ENCODE data around the gene PHF21B.
A peak's percentile ranks its signal among the peaks of the same experiment; 100 is the strongest.

The PHF21B gene

DNA sequence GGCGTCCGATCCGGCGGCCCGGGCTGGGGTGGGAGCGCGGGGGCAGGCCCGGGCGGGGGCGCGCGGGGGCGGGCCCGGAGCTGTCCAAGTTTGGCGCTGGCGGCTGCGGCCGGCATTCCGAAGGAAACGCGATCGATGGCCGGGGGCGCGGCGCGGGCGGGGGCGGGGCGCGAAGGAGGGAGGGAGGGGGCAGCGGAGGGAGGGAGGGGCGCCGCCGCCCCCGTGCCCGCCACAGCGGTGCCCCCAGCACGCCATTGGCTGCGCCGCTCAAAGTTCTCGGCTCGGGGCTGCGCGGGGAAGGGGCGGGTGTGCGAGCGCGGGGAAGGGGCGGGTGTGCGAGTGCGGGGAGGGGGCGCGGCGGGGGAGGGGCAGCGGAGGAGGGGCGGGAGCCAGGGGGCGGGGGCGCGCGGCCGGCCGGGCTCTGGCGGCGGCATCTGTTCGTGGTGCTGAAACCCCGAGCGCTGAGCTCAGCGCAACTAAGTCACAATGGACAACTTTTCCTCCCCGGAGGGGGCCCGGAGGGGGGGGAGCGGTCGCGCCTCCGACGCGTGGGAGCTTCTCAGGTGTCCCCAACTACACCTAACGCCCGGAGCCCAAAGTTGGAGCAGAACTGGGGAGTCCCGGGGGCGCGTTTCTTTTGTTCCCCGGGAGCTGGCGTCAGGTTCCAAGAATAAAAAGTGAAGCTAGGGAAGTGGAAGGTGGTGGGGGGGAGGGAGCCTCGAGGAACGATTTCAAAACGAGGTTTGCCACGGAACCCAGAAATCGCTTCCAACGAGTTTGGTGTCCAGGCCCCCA, 2.2 kb downstream of the PHF21B start:
- Histone ChIP-seq H3K27ac (peak overlapping the region in 1 of 2 donors; percentile 69), H3K4me3 (peak overlapping the region; percentile 74)
- no peak for DNase-seq (ENCODE audit: low spot score)
- TF ChIP-seq, protein P1, sequence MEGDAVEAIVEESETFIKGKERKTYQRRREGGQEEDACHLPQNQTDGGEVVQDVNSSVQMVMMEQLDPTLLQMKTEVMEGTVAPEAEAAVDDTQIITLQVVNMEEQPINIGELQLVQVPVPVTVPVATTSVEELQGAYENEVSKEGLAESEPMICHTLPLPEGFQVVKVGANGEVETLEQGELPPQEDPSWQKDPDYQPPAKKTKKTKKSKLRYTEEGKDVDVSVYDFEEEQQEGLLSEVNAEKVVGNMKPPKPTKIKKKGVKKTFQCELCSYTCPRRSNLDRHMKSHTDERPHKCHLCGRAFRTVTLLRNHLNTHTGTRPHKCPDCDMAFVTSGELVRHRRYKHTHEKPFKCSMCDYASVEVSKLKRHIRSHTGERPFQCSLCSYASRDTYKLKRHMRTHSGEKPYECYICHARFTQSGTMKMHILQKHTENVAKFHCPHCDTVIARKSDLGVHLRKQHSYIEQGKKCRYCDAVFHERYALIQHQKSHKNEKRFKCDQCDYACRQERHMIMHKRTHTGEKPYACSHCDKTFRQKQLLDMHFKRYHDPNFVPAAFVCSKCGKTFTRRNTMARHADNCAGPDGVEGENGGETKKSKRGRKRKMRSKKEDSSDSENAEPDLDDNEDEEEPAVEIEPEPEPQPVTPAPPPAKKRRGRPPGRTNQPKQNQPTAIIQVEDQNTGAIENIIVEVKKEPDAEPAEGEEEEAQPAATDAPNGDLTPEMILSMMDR (IDR thresholded peaks at IDR 0.05) = no peak

DNA sequence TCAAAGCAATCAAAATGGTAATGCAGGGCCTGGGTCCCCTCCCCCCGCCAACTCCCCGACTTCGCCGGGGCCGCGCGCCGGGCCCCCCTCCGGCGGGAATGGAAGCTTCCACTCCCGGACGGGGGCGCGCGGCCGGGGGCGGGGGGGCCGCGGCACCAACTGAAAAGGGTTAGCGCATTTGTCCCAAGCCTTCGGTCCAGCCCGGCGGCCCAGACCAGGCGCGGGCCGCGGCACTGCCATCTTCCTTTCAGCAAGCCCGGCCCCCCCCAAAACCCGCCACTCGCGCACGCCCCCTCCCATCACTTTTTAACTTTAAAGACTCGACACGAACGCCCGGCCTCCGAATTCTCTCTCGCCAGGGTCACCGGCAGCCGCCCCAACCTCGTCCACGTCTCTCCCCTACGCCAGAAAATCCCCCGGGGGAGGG, 2.8 kb downstream of the PHF21B start:
- DNase-seq (ENCODE audit: low spot score) = no peak
- peak overlapping the region in 1 of 2 donors; percentile 69 for H3K27ac ChIP-seq
- TF ChIP-seq, protein P1 (IDR thresholded peaks at IDR 0.05) = no peak
- peak overlapping the region; percentile 74 for H3K4me3 ChIP-seq

DNA sequence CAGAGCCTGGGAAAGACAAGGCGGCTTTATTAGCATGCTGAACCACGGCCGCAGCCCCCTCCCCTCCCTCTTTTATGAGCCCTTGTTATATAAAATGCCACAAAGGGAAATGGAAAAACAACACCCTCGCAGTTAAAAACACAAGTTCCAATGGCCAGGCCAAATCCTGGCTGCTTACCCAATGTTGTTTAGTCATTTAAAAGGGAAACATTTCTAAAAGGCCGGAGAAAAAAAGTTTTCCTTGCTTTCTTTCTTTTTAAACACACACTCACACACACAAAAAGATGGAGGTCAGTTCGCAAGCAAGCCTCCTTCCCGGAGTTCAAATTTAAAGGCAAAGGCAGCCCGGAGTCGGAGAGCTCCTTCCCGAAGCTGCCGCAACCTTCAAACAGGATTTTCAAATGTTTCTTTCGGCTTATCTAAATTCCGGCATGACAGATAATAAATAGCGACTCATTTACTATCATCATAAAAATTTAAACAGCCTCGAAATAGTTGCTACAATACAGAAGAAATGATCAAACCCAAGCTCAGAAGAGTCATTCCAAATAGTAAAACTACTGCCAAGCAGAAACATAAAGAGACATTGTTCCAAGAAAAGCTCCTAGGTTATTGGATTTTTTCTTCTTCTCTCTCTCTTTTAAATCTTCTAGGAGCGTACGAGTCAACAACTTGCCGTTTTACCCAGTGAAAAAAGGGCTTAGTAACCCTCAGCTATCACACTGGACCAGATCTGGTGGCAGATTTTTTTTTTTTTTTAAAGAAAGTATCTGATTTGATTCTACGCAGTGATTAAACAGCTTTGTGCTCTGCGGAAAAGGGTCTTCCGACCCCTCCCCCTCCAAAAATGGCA, 3.5 kb downstream of the PHF21B start:
- DNase-seq (ENCODE audit: low spot score) = no peak
- H3K27ac ChIP-seq = peak overlapping the region in 1 of 2 donors; percentile 5
- H3K4me3 ChIP-seq = peak overlapping the region; percentile 74
- TF ChIP-seq, protein P1 (IDR thresholded peaks at IDR 0.05) = no peak

DNA sequence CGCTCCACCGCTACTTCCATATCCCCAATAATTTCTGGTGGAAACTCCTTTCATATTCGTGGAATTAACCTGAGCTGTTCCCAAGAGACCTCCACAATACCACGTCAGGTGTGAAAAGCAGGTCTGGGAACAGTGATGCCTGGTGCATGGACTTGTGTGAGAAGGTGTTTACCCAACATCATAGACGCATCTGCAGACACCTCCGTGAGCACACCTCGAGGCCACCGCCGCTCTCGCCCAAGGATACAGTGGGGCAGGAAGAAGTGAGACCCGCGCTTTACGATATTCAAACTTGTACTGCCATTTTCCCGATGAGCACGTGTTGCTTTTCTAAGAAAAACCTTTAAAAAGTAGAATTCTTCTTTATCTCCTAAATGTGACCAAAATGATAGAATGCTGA, 8.2 kb downstream of the PHF21B start:
- TF ChIP-seq, protein P1 (IDR thresholded peaks at IDR 0.05) = no peak
- Histone ChIP-seq H3K4me3 (no peak overlapping the region), H3K27ac (no peak overlapping the region)
- DNase-seq (ENCODE audit: low spot score) = no peak

DNA sequence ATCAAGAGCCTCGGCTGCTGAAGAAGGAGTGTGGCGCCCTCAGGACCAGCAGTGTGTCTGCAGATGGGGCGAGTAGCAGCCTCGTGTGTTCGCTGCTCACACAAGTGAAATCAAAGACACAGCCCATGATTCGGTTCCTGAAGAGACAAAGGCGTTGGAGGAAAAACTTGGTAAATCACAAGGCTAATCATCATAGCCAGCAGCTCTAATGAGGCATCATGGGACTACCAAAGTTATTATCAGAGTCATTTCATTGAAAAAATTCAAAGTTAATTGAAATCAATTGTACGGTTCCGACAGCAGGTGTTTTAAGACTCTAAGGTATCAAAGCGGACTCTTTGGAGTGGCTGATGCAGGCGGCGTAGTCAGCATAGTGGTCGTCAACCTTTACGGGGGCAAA, 9.5 kb downstream of the PHF21B start:
- Histone ChIP-seq H3K27ac (no peak overlapping the region), H3K4me3 (no peak overlapping the region)
- TF ChIP-seq, protein P1 (IDR thresholded peaks at IDR 0.05) = no peak
- DNase-seq (ENCODE audit: low spot score) = no peak

DNA sequence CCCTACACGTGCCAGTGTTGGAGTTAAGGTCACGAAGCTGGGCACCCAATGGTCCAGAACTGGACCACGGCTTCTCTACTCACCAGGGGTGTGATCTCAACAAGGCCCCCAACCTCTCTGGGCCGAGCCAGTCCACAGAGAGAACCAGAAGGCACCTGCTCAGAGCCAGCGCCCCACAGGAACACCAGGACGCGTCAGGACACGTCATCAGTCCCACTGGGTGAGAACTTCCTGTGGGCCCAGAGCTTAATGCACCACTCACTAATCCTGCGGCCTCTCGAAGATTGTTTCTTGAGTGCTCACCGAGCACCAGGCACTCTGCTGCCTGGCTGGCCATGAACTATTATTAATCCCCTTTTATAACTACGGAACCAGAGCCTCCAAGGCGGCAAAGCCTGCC, 10.1 kb downstream of the PHF21B start:
- Histone ChIP-seq H3K27ac (no peak overlapping the region), H3K4me3 (no peak overlapping the region)
- no peak for DNase-seq (ENCODE audit: low spot score)
- TF ChIP-seq, protein P1 (IDR thresholded peaks at IDR 0.05) = no peak

All from coronary artery (tissue), 2 donors.